Lower leg skin (tissue), 3 donors: ENCODE data around the gene BBOX1.

Experiments
- POLR2A ChIP-seq, 2 donors: fragments of 450-650 bp; IDR thresholded peaks; one replicate each; pipeline ENCODE4 v1.6.1; 2016 to 2017; ENCODE audit warnings: antibody characterized with exemption in 2 of 2, mild to moderate bottlenecking in 1 of 2, moderate library complexity in 1 of 2
- TF ChIP-seq, protein P1 (sequence below), 3 donors: fragments of 450-650 bp; IDR thresholded peaks; one replicate each; pipeline ENCODE4 v1.5.1; 2016; ENCODE audit warnings: antibody characterized with exemption in 3 of 3, mild to moderate bottlenecking in 3 of 3, moderate library complexity in 2 of 3

- TF ChIP-seq, protein P1, sequence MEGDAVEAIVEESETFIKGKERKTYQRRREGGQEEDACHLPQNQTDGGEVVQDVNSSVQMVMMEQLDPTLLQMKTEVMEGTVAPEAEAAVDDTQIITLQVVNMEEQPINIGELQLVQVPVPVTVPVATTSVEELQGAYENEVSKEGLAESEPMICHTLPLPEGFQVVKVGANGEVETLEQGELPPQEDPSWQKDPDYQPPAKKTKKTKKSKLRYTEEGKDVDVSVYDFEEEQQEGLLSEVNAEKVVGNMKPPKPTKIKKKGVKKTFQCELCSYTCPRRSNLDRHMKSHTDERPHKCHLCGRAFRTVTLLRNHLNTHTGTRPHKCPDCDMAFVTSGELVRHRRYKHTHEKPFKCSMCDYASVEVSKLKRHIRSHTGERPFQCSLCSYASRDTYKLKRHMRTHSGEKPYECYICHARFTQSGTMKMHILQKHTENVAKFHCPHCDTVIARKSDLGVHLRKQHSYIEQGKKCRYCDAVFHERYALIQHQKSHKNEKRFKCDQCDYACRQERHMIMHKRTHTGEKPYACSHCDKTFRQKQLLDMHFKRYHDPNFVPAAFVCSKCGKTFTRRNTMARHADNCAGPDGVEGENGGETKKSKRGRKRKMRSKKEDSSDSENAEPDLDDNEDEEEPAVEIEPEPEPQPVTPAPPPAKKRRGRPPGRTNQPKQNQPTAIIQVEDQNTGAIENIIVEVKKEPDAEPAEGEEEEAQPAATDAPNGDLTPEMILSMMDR (IDR thresholded peaks at IDR 0.05), result no peak
- TF ChIP-seq POLR2A (IDR thresholded peaks at IDR 0.05), result no peak
These were observed 36.5 kb upstream of the BBOX1 start for GRCh38 chr11:27004103-27004502.
